K562 (cell line): ENCODE data around the gene CTIF.

ENCODE experiments used
- FOSL1 ChIP-seq: fragments of 200-800 bp; sonication (Bioruptor generic); conservative IDR thresholded peaks from 2 replicates; pipeline ENCODE4 v1.6.1; 2016; ENCODE audit warnings: missing genetic modification characterization, missing compliant biosample characterization
- MYC ChIP-seq, 2 experiments: fragments of 250-450 bp in 1 of 2; sonication (Bioruptor Pico) in 1 of 2; IDR thresholded peaks; 2 replicates each; pipeline versions ENCODE4 v1.5.1 to v1.6.1; 2012 to 2021; ENCODE audit warnings: low read depth in 2 of 2, borderline replicate concordance in 1 of 2, improper control_type of control experiment in 1 of 2, low read length in 1 of 2, mild to moderate bottlenecking in 1 of 2, moderate library complexity in 1 of 2
- POLR2A ChIP-seq: fragments of 450-650 bp; conservative IDR thresholded peaks from 2 replicates; pipeline ENCODE4 v1.6.1; 2016
- ZNF583 ChIP-seq: fragments of 250-450 bp; sonication (Bioruptor Pico); IDR thresholded peaks from 2 replicates; pipeline ENCODE4 v1.4.0; 2020
- TF ChIP-seq, protein P1 (sequence below): sonication (generic); formaldehyde crosslinking; IDR thresholded peaks from 2 replicates; pipeline ENCODE4 v1.8.0; 2023; ENCODE audit warnings: mild to moderate bottlenecking, missing genetic modification reagents
- TF ChIP-seq, protein P2 (sequence below): sonication (generic); formaldehyde crosslinking; IDR thresholded peaks from 2 replicates; pipeline ENCODE4 v1.8.1; 2023; ENCODE audit warnings: mild to moderate bottlenecking, missing genetic modification reagents
- TF ChIP-seq, protein P3 (sequence below): fragments of 150-350 bp; IDR thresholded peaks from 2 replicates; pipeline ENCODE4 v1.6.1; 2014; ENCODE audit warnings: low read depth, mild to moderate bottlenecking, low read length, borderline replicate concordance

DNA sequence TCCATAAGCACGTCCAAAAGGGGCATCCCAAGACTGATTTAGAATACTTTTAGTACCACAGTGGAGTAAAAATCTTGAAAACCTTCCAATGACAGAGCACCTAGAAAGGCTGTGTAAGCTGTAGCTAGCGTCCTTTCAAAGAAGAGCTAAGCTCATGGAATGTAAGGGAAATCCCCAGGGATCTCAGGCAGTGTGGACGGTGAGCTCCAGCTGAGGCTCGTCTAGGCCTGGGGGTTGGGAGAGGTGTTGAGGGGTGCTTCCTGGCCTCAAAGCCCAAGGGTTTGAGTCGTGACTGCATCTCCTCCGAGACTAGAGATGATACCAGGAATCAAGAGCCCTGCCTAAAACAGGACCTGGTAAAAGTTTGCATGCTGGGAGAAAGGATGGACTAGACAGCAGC lies 7.6 kb downstream of the CTIF start:
- TF ChIP-seq, protein P1, sequence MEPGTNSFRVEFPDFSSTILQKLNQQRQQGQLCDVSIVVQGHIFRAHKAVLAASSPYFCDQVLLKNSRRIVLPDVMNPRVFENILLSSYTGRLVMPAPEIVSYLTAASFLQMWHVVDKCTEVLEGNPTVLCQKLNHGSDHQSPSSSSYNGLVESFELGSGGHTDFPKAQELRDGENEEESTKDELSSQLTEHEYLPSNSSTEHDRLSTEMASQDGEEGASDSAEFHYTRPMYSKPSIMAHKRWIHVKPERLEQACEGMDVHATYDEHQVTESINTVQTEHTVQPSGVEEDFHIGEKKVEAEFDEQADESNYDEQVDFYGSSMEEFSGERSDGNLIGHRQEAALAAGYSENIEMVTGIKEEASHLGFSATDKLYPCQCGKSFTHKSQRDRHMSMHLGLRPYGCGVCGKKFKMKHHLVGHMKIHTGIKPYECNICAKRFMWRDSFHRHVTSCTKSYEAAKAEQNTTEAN (CRISPR knock-in tag), result no peak
- TF ChIP-seq ZNF583, result no peak
- TF ChIP-seq POLR2A, result no peak
- TF ChIP-seq, protein P2, sequence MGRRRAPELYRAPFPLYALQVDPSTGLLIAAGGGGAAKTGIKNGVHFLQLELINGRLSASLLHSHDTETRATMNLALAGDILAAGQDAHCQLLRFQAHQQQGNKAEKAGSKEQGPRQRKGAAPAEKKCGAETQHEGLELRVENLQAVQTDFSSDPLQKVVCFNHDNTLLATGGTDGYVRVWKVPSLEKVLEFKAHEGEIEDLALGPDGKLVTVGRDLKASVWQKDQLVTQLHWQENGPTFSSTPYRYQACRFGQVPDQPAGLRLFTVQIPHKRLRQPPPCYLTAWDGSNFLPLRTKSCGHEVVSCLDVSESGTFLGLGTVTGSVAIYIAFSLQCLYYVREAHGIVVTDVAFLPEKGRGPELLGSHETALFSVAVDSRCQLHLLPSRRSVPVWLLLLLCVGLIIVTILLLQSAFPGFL (CRISPR knock-in tag), result no peak
- TF ChIP-seq FOSL1, result no peak
- no peak for TF ChIP-seq MYC (IDR thresholded peaks at IDR 0.05; ENCODE audit: low read depth, low read length)
- no peak for TF ChIP-seq MYC (CRISPR knock-in tag; IDR thresholded peaks at IDR 0.05; ENCODE audit: borderline replicate concordance, low read depth)
- TF ChIP-seq, protein P3, sequence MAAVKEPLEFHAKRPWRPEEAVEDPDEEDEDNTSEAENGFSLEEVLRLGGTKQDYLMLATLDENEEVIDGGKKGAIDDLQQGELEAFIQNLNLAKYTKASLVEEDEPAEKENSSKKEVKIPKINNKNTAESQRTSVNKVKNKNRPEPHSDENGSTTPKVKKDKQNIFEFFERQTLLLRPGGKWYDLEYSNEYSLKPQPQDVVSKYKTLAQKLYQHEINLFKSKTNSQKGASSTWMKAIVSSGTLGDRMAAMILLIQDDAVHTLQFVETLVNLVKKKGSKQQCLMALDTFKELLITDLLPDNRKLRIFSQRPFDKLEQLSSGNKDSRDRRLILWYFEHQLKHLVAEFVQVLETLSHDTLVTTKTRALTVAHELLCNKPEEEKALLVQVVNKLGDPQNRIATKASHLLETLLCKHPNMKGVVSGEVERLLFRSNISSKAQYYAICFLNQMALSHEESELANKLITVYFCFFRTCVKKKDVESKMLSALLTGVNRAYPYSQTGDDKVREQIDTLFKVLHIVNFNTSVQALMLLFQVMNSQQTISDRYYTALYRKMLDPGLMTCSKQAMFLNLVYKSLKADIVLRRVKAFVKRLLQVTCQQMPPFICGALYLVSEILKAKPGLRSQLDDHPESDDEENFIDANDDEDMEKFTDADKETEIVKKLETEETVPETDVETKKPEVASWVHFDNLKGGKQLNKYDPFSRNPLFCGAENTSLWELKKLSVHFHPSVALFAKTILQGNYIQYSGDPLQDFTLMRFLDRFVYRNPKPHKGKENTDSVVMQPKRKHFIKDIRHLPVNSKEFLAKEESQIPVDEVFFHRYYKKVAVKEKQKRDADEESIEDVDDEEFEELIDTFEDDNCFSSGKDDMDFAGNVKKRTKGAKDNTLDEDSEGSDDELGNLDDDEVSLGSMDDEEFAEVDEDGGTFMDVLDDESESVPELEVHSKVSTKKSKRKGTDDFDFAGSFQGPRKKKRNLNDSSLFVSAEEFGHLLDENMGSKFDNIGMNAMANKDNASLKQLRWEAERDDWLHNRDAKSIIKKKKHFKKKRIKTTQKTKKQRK, result no peak
